Germinal center (tissue), 1 donor: ENCODE measurements around the gene KDM2B.
"Not testable (repeated sequence)": the region's sequence is repeated elsewhere in the genome, so short reads cannot be mapped to it uniquely, and the experiment has no call there.

ENCODE experiments used
- DNase-seq: peaks from one replicate; pipeline ENCODE4 v3.0.0; 2012; ENCODE audit warnings: mixed read lengths, low spot score

KDM2B gene

DNA sequence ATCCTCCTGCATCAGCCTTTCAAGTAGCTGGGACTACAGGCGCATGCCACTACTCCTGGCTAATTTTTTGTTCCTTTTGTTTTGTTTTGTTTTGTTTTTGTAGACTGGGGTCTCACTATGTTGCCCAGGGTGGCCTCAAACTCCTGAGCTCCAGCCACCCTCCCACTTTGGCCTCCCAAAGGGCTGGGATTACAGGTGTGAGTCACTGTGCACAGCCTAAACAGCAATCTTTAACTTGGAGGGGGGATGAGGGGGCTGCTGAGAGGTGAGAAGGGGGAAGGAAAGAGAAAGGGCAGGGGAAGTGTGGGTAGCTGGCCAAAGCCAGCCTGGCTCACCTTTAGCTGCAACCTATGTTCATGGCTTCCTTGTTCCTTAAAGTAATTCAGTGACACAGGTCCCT is 77.4 kb downstream of the KDM2B start:
- DNase-seq, result no peak

GRCh38 chr12:121501946-121502345 is 78.9 kb downstream of the KDM2B start:
- no peak for DNase-seq

DNA sequence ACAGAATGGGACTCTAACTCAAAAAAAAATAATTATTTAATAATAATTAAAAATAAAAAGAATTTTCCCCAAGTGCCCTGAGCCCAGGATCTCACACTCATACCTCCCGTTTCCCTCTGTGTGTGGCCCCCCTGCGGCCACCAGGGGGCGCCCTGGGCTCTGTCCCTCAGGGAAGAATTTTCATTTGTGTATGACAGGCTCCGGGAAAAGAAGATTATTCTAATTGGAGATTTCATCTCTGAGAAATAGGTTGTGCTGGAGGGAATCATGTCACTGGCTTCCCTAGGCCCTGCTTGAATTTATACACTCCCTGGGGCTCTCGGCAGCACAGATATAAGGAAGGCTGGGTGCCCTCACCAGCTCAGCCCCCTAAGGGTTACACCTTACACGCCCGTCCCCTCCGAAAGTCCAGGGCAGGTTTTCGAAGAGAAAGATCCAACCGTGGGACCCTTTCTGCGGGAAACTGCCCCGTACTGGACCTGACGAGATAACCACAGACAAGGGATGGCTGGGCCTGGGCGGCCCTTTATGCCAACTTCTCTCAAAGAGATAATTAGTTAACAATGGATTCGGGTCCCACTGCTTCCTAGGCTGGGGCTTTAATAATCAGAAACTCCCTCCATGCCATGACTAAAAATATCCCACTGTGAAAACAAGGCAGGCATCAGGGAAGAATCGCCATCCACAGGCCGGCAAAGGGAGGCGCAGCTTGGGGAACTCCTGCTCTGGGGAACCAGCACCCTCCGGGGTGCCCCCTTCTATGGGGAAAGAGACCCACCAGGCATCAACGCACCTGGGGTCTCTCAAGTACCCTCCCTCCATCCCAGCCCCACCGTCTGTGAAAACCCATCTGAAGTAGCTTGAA is 80.7 kb downstream of the KDM2B start:
- peak; percentile 88 for DNase-seq

DNA sequence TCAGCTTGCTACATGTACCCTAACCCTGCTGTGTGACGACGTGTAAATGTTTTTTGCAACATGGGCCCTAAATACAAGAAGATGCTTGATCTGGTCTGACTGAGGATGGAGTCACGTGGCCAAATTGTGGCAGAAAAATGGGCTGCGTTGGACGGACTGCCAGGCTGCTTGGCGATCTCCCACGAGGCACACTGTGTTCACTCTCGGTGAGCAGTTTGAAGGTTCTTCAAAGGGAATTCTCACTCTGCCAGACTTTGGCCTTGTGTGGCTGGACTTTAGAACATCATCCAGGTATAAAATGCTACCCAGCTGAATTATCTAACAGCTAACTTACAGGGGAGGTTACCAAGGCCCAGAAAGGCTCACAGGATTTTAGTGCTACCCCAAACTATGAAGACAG is 85.1 kb downstream of the KDM2B start:
- no peak for DNase-seq

- DNase-seq, result peak; percentile 74
Measured at GRCh38 chr12:121494093-121494787, 86.6 kb downstream of the KDM2B start.

- DNase-seq, result peak; percentile 32
Measured at GRCh38 chr12:121490401-121491281, 90.2 kb downstream of the KDM2B start.

DNA sequence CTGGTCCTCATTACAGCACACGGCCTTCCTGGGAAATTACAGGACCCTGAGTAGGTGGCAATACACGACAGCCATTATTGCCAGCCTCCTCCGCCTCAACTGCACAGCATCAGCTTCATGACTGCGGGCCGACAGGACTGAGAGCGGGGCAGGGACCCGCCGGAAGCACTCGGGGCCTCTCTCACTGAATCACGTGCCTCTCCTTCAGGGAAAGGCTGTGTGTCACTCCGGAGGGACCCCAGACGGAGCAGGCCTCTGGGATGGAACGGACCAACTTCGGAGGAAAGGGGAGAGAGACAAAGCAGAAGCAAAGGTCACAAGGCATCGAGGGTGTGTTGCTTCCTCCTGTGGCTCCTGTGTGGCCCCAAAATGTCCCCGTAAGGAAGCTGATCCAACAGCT is 90.9 kb downstream of the KDM2B start:
- DNase-seq, result no peak

DNA sequence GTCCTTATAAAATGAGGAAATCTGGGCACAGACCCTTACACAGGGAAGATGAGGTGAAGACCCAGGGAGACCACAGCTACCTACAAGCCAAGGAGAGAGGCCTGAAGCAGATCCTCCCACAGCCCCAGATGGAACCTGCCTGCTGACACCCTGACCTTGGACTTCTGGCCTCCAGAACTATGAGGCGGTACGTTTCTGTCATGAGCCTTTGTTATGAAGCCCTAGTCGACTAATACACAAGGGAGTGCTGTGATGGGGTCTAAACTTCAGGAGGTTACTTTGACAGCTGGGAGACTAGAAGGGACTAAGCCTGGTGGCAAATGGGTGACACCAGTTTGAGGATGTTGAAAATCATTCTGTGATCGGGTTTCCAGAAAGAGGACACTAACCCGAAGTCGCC is 95.9 kb downstream of the KDM2B start:
- DNase-seq, result no peak

DNA sequence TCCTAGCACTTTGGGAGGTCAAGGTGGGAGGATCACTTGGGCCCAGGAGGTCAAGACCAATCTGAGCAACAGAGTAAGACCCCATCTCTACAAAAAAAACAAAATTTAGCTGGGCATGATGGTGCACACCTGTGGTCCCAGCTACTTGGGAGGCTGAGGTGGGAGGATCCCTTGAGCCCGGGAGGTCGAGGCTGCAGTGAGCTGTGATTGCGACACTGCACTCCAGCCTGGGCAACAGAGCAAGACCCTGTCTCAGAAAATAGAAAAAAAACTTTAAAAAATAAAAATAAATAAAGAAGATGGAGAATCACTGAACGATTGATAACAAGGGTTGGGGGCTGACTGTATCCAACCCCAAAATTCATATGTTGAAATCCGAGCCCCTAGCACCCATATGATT is 96.3 kb downstream of the KDM2B start:
- DNase-seq, result not testable (repeated sequence)

- no peak for DNase-seq
Measured at GRCh38 chr12:121483949-121484348, 96.9 kb downstream of the KDM2B start.

DNA sequence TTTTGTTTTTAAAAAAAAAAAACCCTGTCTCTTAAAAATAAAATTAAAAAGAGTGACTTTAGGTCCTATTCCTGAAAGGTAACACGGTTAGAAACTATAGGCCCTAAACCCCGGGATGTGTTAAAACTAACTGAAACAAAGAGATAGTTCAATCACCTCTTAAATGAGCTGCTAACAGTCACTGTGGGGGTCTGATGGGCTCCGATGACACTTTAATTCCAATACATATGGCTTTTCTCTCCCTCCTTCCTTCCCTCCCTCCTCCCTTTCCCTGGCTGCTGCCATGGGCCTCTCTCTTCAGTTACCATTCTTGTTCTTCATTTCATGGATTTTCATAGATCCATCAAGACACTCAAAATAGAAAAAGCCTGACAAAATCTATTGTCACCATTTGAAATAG is 104.3 kb downstream of the KDM2B start:
- DNase-seq, result no peak

GRCh38 chr12:121475279-121475678 is 105.5 kb downstream of the KDM2B start:
- DNase-seq, result no peak

DNA sequence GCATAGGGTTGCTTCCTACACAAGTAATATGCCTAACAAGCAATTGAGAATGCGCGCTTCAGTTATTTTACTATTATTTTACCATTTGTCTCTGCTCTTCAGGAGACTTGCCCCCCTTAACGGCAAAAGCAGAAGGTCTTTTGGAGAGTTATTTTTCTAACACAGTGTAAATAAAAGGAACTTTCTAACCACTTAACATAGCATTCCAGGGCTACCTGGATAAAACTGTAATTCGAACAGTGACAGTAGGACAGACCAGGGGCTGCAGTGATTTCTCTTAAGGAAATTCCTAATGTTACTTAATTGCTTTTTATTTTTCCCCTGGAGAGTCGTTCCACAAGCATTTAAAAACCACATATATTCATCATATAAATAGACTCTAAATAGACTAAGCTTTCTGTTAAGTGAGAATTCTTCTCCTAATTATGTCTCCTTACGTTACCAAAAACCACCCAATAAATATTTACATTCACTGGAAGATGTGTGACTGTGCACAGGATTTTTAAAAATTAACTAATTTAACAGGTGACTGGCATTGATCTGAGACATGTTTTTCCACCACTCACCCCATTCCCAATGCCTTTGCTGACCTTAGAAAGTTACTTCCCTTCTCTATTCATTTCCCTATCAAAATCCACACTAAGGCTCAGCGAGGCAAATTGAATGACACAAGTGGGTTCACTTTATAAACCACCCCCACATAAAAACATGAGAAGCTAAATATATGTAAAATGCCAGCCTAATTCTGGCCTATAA is 108.5 kb downstream of the KDM2B start:
- DNase-seq, result no peak

- no peak for DNase-seq
Measured at GRCh38 chr12:121470751-121471150, 110.1 kb downstream of the KDM2B start.

- no peak for DNase-seq
Measured at GRCh38 chr12:121468499-121468801, 112.4 kb downstream of the KDM2B start.

DNA sequence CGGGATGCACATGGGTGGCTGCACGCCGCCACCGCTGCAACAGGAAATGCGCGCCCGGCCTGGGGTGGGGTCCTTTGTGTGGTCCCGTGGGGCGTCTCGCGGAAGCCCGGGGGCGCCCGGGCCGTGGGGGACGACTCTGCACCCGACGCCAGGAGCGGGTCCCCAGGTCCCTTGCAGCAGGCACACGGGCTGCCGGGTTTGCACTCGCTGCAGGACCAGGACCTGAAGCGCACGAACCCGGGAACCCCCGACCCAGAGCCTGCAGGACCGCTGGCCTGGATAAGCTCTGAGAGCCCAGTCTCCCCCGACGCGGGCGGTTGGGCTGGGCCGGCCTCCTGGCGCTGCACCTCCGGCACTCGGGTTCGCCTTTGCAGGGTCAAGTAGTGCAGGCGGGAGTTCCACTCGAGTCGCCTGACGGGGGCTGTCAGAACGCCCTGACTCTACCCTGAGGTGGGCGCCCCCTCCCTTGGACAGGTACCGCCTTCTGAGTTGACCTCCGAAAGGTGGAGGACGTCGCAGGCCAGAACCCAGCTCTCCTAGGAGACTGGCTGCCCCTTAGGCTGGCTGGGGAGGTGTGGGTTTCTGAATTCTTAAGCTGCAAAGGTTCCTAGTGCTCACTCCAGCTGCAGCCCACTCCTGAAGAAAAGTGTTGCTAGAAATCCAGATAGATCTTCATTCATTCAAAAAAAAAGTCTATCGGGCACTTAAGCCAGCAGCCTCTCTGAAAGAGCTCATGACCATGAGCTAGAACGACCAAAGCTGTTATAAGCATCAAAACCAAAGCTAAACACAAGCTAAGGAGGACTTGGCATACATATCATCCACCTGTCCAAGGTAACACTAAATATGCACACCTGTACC is 113.0 kb downstream of the KDM2B start:
- no peak for DNase-seq

- peak; percentile 95 for DNase-seq
Measured at GRCh38 chr12:121466794-121467637, 113.8 kb downstream of the KDM2B start.

DNA sequence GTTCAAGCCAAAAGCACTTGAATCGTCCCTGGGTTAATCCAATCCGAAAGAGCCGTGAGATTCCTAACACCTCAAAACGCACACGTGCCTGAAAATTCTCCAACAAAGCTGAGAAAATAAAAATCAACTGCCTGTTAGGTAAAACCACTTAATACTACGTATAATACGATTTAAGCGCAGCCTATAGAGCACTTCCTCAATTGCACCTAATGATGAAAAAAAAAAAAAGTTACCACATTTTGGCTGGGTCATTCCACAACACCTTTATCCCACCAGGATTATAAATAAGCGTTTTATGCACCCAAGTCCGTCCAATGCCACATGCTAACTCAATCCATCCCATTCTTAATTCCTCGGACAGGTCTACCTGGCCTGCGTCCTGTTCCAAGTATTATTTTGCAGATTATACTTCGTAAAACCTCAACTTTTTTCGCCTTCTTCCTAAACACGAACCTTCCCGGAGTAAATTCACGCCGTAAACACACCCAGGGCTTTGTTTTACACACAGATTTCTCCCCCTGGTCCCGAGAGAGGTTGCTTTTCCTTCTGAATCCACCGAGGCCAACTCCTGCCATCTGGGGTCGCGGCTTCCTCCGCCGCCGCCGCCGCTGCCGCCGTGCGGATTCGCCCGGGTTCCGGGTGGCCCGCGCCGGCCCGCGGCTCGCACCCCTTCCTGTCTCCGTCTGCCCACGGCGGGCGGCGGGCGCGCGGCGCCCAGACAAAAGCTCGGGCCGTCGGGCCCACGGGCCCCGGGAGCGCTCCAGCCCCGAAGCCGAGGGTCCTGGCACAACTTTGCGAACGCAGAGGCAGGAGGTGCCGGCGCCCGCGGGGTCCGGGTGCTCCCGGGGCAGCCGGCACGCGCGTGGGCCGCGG is 114.7 kb downstream of the KDM2B start:
- DNase-seq, result peak; percentile 66

GRCh38 chr12:121464331-121464730 is 116.5 kb downstream of the KDM2B start:
- DNase-seq, result no peak
